A549 (cell line): ENCODE results near the gene DDX49. TPM values are rescaled to one million over a fixed set of nuclear protein-coding genes. Genes with fewer than 3 reads are reported as not detected.

Experiments used
- ATAC-seq, 2 experiments: fragments of 200-7000 bp in 1 of 2; fragments of >200 bp in 1 of 2; cut with Nextera tagmentation in 1 of 2; cut with Tn5 transposase in 1 of 2; 3 replicates each; pipeline versions ENCODE4 v1.8.0 to v1.9.1; 2018 to 2020; ENCODE audit warnings: mild to moderate bottlenecking in 1 of 2, moderate library complexity in 1 of 2
- CTCF ChIA-PET: fragments of 300-600 bp; sonication (Branson Sonifier 250); formaldehyde crosslinking; extraction: SDS; loops from one replicate; lab custom pipeline; 2021; ENCODE audit warnings: antibody characterized with exemption, inconsistent platforms; lab: Yijun Ruan, JAX
- POLR2A ChIA-PET: fragments of 350-600 bp; formaldehyde crosslinking; extraction: SDS; loops from one replicate; lab custom pipeline; 2021; ENCODE audit warnings: antibody characterized with exemption, inconsistent platforms; lab: Yijun Ruan, JAX
- DNase-seq, 2 experiments: peaks; one replicate each; pipeline versions ENCODE4 v3.0.0 to v3.0.0-alpha.2; 2011 to 2016; ENCODE audit warnings: low read depth in 1 of 2, low spot score in 1 of 2
- FAIRE-seq: peaks from 2 replicates; lab custom pipeline; 2011; peaks lifted over from hg19 to GRCh38; lab: Jason Lieb, UNC
- H3K27ac ChIP-seq, 2 experiments: fragments of >200 bp; sonication (Bioruptor Twin); formaldehyde crosslinking; 3 replicates each; pipeline ENCODE4 v1.5.1; 2016 to 2017
- H3K4me1 ChIP-seq: fragments of >200 bp; sonication (Bioruptor Twin); formaldehyde crosslinking; 3 replicates; pipeline ENCODE4 v1.6.1; 2016
- H3K4me2 ChIP-seq: fragments of >200 bp; sonication (Bioruptor Twin); formaldehyde crosslinking; 3 replicates; pipeline ENCODE4 v1.6.1; 2016
- H3K4me3 ChIP-seq: fragments of >200 bp; sonication (Bioruptor Twin); formaldehyde crosslinking; 3 replicates; pipeline ENCODE4 v1.5.1; 2016
- H3K9me3 ChIP-seq: fragments of >200 bp; sonication (Bioruptor Twin); formaldehyde crosslinking; 3 replicates; pipeline ENCODE4 v1.6.1; 2016
- BHLHE40 ChIP-seq: IDR thresholded peaks from 2 replicates; pipeline ENCODE4 v1.6.1; 2012; ENCODE audit warnings: low read depth, low read length, inconsistent platforms
- CEBPB ChIP-seq, 2 experiments: fragments of >200 bp in 1 of 2; sonication (Bioruptor Twin) in 1 of 2; formaldehyde crosslinking in 1 of 2; IDR thresholded peaks; 2 replicates each; pipeline ENCODE4 v1.6.1; 2012 to 2016
- CHD2 ChIP-seq: fragments of 150-350 bp; IDR thresholded peaks from 2 replicates; pipeline ENCODE4 v1.6.1; 2014; ENCODE audit warnings: low read length; ENCODE audit not compliant: partially characterized antibody
- CHD4 ChIP-seq: fragments of 200-600 bp; sonication (generic); IDR thresholded peaks from 2 replicates; pipeline ENCODE4 v1.6.1; 2016; ENCODE audit warnings: antibody characterized with exemption, mild to moderate bottlenecking, borderline replicate concordance
- EHF ChIP-seq: fragments of 250-450 bp; sonication (Bioruptor Pico); IDR thresholded peaks from 2 replicates; pipeline ENCODE4 v1.5.0; 2020; ENCODE audit warnings: mild to moderate bottlenecking
- EHMT2 ChIP-seq: fragments of 200-600 bp; sonication (generic); IDR thresholded peaks from 2 replicates; pipeline ENCODE4 v1.6.1; 2016; ENCODE audit warnings: antibody characterized with exemption, low read depth, mild to moderate bottlenecking, moderate library complexity
- EP300 ChIP-seq, 2 experiments: fragments of >200 bp; sonication (Bioruptor Twin); formaldehyde crosslinking; IDR thresholded peaks; 2 replicates in 1 of 2; 3 replicates in 1 of 2; pipeline ENCODE4 v1.6.1; 2016 to 2017
- FOXS1 ChIP-seq: fragments of 250-450 bp; sonication (Bioruptor Pico); IDR thresholded peaks from 2 replicates; pipeline ENCODE4 v1.5.0; 2020; ENCODE audit warnings: mild to moderate bottlenecking, moderate library complexity
- HDAC2 ChIP-seq: fragments of 200-600 bp; sonication (generic); IDR thresholded peaks from 2 replicates; pipeline ENCODE4 v1.6.1; 2016
- HEYL ChIP-seq: fragments of 250-450 bp; sonication (Bioruptor Pico); IDR thresholded peaks from 2 replicates; pipeline ENCODE4 v1.8.0; 2021; ENCODE audit warnings: mild to moderate bottlenecking, moderate library complexity
- HOXB13 ChIP-seq: fragments of 250-450 bp; sonication (Bioruptor Pico); IDR thresholded peaks from 2 replicates; pipeline ENCODE4 v1.5.0; 2020; ENCODE audit warnings: low read depth, mild to moderate bottlenecking, moderate library complexity
- JUN ChIP-seq, 2 experiments: fragments of >200 bp; sonication (Bioruptor Twin); formaldehyde crosslinking; IDR thresholded peaks; 2 replicates in 1 of 2; 3 replicates in 1 of 2; pipeline ENCODE4 v1.6.1; 2016 to 2017
- JUNB ChIP-seq: fragments of >200 bp; sonication (Bioruptor Twin); formaldehyde crosslinking; IDR thresholded peaks from 2 replicates; pipeline ENCODE4 v1.6.1; 2016
- KDM5A ChIP-seq: fragments of 200-600 bp; sonication (generic); IDR thresholded peaks from 2 replicates; pipeline ENCODE4 v1.6.1; 2016; ENCODE audit warnings: antibody characterized with exemption, mild to moderate bottlenecking
- MYC ChIP-seq: IDR thresholded peaks from 2 replicates; pipeline ENCODE4 v1.6.1; 2012; ENCODE audit warnings: mild to moderate bottlenecking, inconsistent platforms, low read length, improper control_type of control experiment, borderline replicate concordance
- NFE2L2 ChIP-seq: fragments of 150-350 bp; conservative IDR thresholded peaks from 2 replicates; pipeline ENCODE4 v1.6.1; 2014; ENCODE audit warnings: low read length
- NPAS2 ChIP-seq: fragments of 250-450 bp; sonication (Bioruptor Pico); IDR thresholded peaks from 2 replicates; pipeline ENCODE4 v1.8.0; 2022; ENCODE audit warnings: mild to moderate bottlenecking, moderate library complexity, borderline replicate concordance
- NR3C1 ChIP-seq: fragments of >200 bp; sonication (Bioruptor Twin); formaldehyde crosslinking; IDR thresholded peaks from 3 replicates; pipeline ENCODE4 v1.6.1; 2017
- POLR2A ChIP-seq: IDR thresholded peaks from 2 replicates; pipeline ENCODE4 v1.6.1; 2012; ENCODE audit warnings: mild to moderate bottlenecking, low read length
- SMC3 ChIP-seq: fragments of >200 bp; sonication (Bioruptor Twin); formaldehyde crosslinking; IDR thresholded peaks from 3 replicates; pipeline ENCODE4 v1.6.1; 2018; ENCODE audit warnings: inconsistent platforms
- SREBF2 ChIP-seq: fragments of 450-650 bp; IDR thresholded peaks from 2 replicates; pipeline ENCODE4 v1.6.1; 2014; ENCODE audit warnings: mild to moderate bottlenecking, moderate library complexity
- TP53 ChIP-seq: fragments of 250-450 bp; sonication (Bioruptor Pico); IDR thresholded peaks from 2 replicates; pipeline ENCODE4 v1.5.0; 2021; ENCODE audit warnings: mild to moderate bottlenecking, moderate library complexity
- ZFP36 ChIP-seq: fragments of 450-650 bp; IDR thresholded peaks from 2 replicates; pipeline ENCODE4 v1.6.1; 2014; ENCODE audit warnings: borderline replicate concordance; ENCODE audit not compliant: partially characterized antibody
- ZNF302 ChIP-seq: fragments of 250-450 bp; sonication (Bioruptor Pico); IDR thresholded peaks from 2 replicates; pipeline ENCODE4 v1.9.0; 2021; ENCODE audit warnings: inconsistent platforms, mild to moderate bottlenecking, moderate library complexity
- ZSCAN20 ChIP-seq: fragments of 250-450 bp; sonication (Bioruptor Pico); IDR thresholded peaks from 2 replicates; pipeline ENCODE4 v1.8.0; 2022; ENCODE audit warnings: mild to moderate bottlenecking, moderate library complexity
- whole genome bisulfite sequencing: methylation state at CpG from one replicate; pipeline ENCODE4 v1.1.6; 2017; ENCODE audit errors: missing lambda C conversion rate; 5-methylcytosine and 5-hydroxymethylcytosine counted together
- polyA plus RNA-seq, 4 experiments: library from polyadenylated mRNA; depleted of rRNA in 3 of 4; stranded (reverse); fragments of >200 nt; fragmentation: RNase III in 1 of 4; extraction: RNeasy Plus Mini Kit Qiagen cat#74134 plus additional on column Dnase treatment in 1 of 4; gene quantifications; 2 replicates in 3 of 4; 3 replicates in 1 of 4; pipeline ENCODE4 v1.2.3, GENCODE V29; 2011 to 2017
- TF ChIP-seq, protein P1 (sequence below): fragments of 200-600 bp; sonication (generic); IDR thresholded peaks from 2 replicates; pipeline ENCODE4 v1.6.1; 2016; ENCODE audit warnings: antibody characterized with exemption, mild to moderate bottlenecking, moderate library complexity
- TF ChIP-seq, protein P2 (sequence below): fragments of 150-350 bp; IDR thresholded peaks from 2 replicates; pipeline ENCODE4 v1.6.1; 2014; ENCODE audit warnings: low read depth, mild to moderate bottlenecking, low read length
- TF ChIP-seq, protein P3 (sequence below): fragments of 250-450 bp; sonication (Bioruptor Pico); IDR thresholded peaks from 2 replicates; pipeline ENCODE4 v1.5.0; 2021; ENCODE audit warnings: mild to moderate bottlenecking, moderate library complexity, borderline replicate concordance
- TF ChIP-seq, protein P4 (sequence below): fragments of >200 bp; sonication (Bioruptor Twin); formaldehyde crosslinking; IDR thresholded peaks from 3 replicates; pipeline ENCODE4 v1.6.1; 2016
- TF ChIP-seq, protein P5 (sequence below): fragments of 450-650 bp; IDR thresholded peaks from 2 replicates; pipeline ENCODE4 v1.6.1; 2014; ENCODE audit warnings: antibody characterized with exemption

The DDX49 gene
- polyA plus RNA-seq, 2 of the 4 experiments (the other 2 are of a cell fraction) = 23.4 to 31.5 TPM

DNA sequence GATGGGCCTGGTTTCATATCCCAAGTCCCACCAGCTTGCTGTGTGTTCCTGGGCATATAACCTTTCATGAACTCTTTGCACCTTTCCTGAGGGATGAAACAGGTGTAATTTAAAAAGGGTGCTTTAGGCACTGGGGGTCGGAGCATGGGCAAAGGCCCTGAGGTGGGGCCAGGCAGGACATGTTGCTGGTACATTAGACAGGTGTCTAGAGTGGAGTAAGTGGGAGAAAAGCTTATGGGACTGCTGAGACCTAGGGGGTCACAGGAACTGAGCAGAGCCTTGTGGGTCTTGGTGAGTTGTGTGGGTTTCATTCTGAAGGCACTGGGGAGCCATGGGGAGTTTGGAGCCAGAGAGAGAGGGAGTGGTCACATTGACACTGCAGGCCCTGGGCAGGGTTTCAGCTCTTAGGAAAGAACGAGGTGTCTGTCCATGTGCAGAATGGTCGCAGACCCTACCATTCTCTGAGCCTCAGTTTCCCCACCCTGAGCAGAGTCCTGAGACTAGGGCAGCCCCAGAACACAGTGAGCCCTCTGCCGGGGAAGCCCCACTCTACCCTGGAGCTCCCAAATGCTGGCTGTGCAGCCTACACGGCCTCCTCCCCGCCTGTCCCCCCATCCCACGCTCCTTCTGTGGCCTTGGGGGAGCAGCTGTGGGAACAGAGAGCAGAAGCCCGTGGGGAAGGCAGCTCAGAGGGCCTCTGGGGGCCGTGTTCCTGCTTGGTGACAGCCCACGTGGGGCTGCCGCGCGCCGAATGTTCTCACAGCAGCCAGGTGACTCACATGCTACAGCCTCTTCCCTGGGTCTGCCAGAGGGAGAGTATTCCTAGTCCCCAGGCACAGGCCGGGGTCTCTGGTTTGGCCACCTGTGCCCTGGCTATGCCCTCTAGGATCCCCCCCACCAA lies 28.8 kb downstream of the DDX49 start:
- no peak overlapping the region for H3K4me3 ChIP-seq
- WGBS = 72% methylated on average over 6 of the region's 15 CpGs
- 0 out of 3 replicates have a peak, but pooled peaks cover 2% of the 10 kb centered on the region for H3K4me1 ChIP-seq
- DNase-seq (no peak), FAIRE-seq (no peak), ATAC-seq (no peak; a peak in 1 of 6 replicates)
- TF ChIP-seq CHD4 = no peak
- no peak for TF ChIP-seq HEYL (CRISPR knock-in tag)
- TF ChIP-seq ZSCAN20 (CRISPR knock-in tag) = no peak
- TF ChIP-seq, protein P1, sequence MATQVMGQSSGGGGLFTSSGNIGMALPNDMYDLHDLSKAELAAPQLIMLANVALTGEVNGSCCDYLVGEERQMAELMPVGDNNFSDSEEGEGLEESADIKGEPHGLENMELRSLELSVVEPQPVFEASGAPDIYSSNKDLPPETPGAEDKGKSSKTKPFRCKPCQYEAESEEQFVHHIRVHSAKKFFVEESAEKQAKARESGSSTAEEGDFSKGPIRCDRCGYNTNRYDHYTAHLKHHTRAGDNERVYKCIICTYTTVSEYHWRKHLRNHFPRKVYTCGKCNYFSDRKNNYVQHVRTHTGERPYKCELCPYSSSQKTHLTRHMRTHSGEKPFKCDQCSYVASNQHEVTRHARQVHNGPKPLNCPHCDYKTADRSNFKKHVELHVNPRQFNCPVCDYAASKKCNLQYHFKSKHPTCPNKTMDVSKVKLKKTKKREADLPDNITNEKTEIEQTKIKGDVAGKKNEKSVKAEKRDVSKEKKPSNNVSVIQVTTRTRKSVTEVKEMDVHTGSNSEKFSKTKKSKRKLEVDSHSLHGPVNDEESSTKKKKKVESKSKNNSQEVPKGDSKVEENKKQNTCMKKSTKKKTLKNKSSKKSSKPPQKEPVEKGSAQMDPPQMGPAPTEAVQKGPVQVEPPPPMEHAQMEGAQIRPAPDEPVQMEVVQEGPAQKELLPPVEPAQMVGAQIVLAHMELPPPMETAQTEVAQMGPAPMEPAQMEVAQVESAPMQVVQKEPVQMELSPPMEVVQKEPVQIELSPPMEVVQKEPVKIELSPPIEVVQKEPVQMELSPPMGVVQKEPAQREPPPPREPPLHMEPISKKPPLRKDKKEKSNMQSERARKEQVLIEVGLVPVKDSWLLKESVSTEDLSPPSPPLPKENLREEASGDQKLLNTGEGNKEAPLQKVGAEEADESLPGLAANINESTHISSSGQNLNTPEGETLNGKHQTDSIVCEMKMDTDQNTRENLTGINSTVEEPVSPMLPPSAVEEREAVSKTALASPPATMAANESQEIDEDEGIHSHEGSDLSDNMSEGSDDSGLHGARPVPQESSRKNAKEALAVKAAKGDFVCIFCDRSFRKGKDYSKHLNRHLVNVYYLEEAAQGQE = no peak
- no peak for TF ChIP-seq BHLHE40
- TF ChIP-seq JUN (IDR thresholded peaks at IDR 0.05) = no peak
- TF ChIP-seq, protein P2, sequence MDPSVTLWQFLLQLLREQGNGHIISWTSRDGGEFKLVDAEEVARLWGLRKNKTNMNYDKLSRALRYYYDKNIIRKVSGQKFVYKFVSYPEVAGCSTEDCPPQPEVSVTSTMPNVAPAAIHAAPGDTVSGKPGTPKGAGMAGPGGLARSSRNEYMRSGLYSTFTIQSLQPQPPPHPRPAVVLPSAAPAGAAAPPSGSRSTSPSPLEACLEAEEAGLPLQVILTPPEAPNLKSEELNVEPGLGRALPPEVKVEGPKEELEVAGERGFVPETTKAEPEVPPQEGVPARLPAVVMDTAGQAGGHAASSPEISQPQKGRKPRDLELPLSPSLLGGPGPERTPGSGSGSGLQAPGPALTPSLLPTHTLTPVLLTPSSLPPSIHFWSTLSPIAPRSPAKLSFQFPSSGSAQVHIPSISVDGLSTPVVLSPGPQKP = no peak
- TF ChIP-seq POLR2A = no peak
- no peak for TF ChIP-seq NR3C1
- TF ChIP-seq KDM5A = no peak
- no peak for TF ChIP-seq EHF (CRISPR knock-in tag)
- no peak for TF ChIP-seq EHMT2
- TF ChIP-seq ZFP36 = no peak
- TF ChIP-seq, protein P3, sequence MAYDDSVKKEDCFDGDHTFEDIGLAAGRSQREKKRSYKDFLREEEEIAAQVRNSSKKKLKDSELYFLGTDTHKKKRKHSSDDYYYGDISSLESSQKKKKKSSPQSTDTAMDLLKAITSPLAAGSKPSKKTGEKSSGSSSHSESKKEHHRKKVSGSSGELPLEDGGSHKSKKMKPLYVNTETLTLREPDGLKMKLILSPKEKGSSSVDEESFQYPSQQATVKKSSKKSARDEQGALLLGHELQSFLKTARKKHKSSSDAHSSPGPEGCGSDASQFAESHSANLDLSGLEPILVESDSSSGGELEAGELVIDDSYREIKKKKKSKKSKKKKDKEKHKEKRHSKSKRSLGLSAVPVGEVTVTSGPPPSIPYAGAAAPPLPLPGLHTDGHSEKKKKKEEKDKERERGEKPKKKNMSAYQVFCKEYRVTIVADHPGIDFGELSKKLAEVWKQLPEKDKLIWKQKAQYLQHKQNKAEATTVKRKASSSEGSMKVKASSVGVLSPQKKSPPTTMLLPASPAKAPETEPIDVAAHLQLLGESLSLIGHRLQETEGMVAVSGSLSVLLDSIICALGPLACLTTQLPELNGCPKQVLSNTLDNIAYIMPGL (CRISPR knock-in tag) = no peak
- no peak for TF ChIP-seq MYC
- POLR2A ChIA-PET = interaction anchor here (0.9 kb wide), 1 partner anchor 157 kb away, joined by 3 read pairs; no protein-coding TSS in a partner anchor
- no peak overlapping the region for H3K27ac ChIP-seq
- CTCF ChIA-PET = interaction anchor here (0.8 to 5.1 kb wide), 2 partner anchors 12 to 39 kb away, joined by 5 to 26 read pairs; no protein-coding TSS in a partner anchor
- H3K4me2 ChIP-seq = no peak overlapping the region
- H3K9me3 ChIP-seq = no peaks in the 10 kb centered on the region

DNA sequence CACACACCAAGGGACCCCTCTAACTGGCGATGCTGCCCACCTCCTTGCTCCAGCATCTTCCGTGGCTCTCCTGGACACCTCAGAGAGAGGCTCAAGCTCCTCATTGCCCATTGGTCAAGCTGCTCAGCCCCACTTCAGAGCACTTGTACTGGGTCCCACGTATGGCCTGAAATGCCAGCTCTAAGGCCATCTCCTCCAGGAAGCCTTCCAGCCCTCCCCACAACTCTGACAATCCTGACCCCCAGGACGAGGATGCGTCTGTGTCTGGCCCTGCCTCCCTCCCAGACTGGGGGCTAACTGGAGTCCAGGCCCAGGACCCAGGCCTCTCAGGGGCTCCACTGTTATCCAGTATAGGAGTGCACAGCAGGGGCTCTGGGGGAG lies 29.5 kb downstream of the DDX49 start:
- H3K27ac ChIP-seq = no peak overlapping the region
- H3K4me2 ChIP-seq = no peak overlapping the region
- 0 out of 3 replicates have a peak, but pooled peaks cover 2% of the 10 kb centered on the region for H3K4me1 ChIP-seq
- TF ChIP-seq CEBPB (IDR thresholded peaks at IDR 0.05) (no peak), CHD2 (no peak), ZNF302 (no peak), NPAS2 (CRISPR knock-in tag) (no peak), BHLHE40 (no peak), HDAC2 (no peak), JUN (IDR thresholded peaks at IDR 0.05) (no peak), EP300 (IDR thresholded peaks at IDR 0.05) (no peak), SREBF2 (no peak), SMC3 (no peak), TP53 (CRISPR knock-in tag) (no peak), FOXS1 (no peak), EHF (CRISPR knock-in tag) (no peak), JUNB (no peak), HOXB13 (no peak), NFE2L2 (no peak)
- TF ChIP-seq, protein P4, sequence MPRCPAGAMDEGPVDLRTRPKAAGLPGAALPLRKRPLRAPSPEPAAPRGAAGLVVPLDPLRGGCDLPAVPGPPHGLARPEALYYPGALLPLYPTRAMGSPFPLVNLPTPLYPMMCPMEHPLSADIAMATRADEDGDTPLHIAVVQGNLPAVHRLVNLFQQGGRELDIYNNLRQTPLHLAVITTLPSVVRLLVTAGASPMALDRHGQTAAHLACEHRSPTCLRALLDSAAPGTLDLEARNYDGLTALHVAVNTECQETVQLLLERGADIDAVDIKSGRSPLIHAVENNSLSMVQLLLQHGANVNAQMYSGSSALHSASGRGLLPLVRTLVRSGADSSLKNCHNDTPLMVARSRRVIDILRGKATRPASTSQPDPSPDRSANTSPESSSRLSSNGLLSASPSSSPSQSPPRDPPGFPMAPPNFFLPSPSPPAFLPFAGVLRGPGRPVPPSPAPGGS = no peak
- TF ChIP-seq, protein P5, sequence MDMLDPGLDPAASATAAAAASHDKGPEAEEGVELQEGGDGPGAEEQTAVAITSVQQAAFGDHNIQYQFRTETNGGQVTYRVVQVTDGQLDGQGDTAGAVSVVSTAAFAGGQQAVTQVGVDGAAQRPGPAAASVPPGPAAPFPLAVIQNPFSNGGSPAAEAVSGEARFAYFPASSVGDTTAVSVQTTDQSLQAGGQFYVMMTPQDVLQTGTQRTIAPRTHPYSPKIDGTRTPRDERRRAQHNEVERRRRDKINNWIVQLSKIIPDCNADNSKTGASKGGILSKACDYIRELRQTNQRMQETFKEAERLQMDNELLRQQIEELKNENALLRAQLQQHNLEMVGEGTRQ = no peak
- TF ChIP-seq, all 56 proteins: peak for 0
- FAIRE-seq = no peak
- ATAC-seq = no peak
- CTCF ChIA-PET = interaction anchor here (1.8 to 5.1 kb wide), 2 partner anchors 38 to 46 kb away, joined by 4 to 26 read pairs; no protein-coding TSS in a partner anchor
- no peaks in the 10 kb centered on the region for H3K9me3 ChIP-seq
- no peak overlapping the region for H3K4me3 ChIP-seq
- POLR2A ChIA-PET = interaction anchor here (0.9 kb wide), 1 partner anchor 156 kb away, joined by 3 read pairs; no protein-coding TSS in a partner anchor
- DNase-seq = no peak
- 86% methylated on average over 3 of the region's 5 CpGs for WGBS
